Measurements from ENCODE around the gene COL11A2. TPM values are rescaled to one million over a fixed set of nuclear protein-coding genes. Genes with fewer than 3 reads are reported as not detected.

Gene COL11A2
- total and polyA plus RNA-seq, 2 experiments from 2014 or later: 1.6 to 2.7 TPM

- Mint-ChIP-seq H3K4me3 (no peak overlapping the region), H3K36me3 (ENCODE audit: low read depth) (no peaks in the 10 kb centered on the region; the same call in 1 of the 3 replicates), H3K27ac (no peak overlapping the region), H3K27me3 (ENCODE audit: insufficient read depth, low read depth, poor library complexity) (peaks cover 78% of the 10 kb centered on the region), H3K4me1 (peaks cover 31% of the 10 kb centered on the region), H3K9me3 (peaks cover 3% of the 10 kb centered on the region; the same call in 1 of the 3 replicates)
- Histone ChIP-seq H3K36me3 (ENCODE audit: insufficient read depth) (no peaks in the 10 kb centered on the region), H3K79me2 (replicated peaks; ENCODE audit: insufficient read depth) (no peaks in the 10 kb centered on the region), H2AFZ (no peak overlapping the region), H4K20me1 (replicated peaks; ENCODE audit: insufficient read depth) (peaks cover 10% of the 10 kb centered on the region), H3K4me1 (ENCODE audit: insufficient read depth) (peaks cover 32% of the 10 kb centered on the region), H3K4me2 (no peak overlapping the region), H3K4me3 (no peak overlapping the region), H3K9me2 (ENCODE audit: insufficient read depth) (no peaks in the 10 kb centered on the region), H3K27ac (ENCODE audit: low read depth) (no peak overlapping the region), H3K27me3 (ENCODE audit: insufficient read depth) (peaks cover 99% of the 10 kb centered on the region), H3F3A (replicated peaks; ENCODE audit: low read depth) (peaks cover 7% of the 10 kb centered on the region; the same call in 1 of the 2 replicates)
- ATAC-seq: no peak
- DNase-seq (ENCODE audit: low spot score): no peak
- TF ChIP-seq EZH2 (IDR thresholded peaks at IDR 0.05; ENCODE audit: low read depth, unreplicated experiment): no peak
- no peak for TF ChIP-seq CTCF (conservative IDR thresholded peaks at IDR 0.05; ENCODE audit: low read depth in 2 of 2)
- TF ChIP-seq ETS1 (IDR thresholded peaks at IDR 0.05): no peak
- no peak for TF ChIP-seq STAT1 (IDR thresholded peaks at IDR 0.05; ENCODE audit: unreplicated experiment)
- no peak for TF ChIP-seq REST (IDR thresholded peaks at IDR 0.05; ENCODE audit: unreplicated experiment)
- TF ChIP-seq ZNF462 (CRISPR knock-in tag; IDR thresholded peaks at IDR 0.05): no peak
- TF ChIP-seq POLR2AphosphoS5 (IDR thresholded peaks at IDR 0.05; ENCODE audit: low read depth): no peak
- TF ChIP-seq JUNB (IDR thresholded peaks at IDR 0.05; ENCODE audit: unreplicated experiment): no peak
- no peak for TF ChIP-seq CREB1 (CRISPR knock-in tag; IDR thresholded peaks at IDR 0.05; ENCODE audit: low read depth)
- TF ChIP-seq ZNF331 (CRISPR knock-in tag; IDR thresholded peaks at IDR 0.05; ENCODE audit: low read depth): no peak
- TF ChIP-seq NANOG (IDR thresholded peaks at IDR 0.05; ENCODE audit: borderline replicate concordance): no peak
- no peak for TF ChIP-seq ZNF114 (CRISPR knock-in tag; IDR thresholded peaks at IDR 0.05)
- TF ChIP-seq EZH2phosphoT487 (IDR thresholded peaks at IDR 0.05; ENCODE audit: unreplicated experiment): no peak
These were observed 23.9 kb upstream of the COL11A2 start for GRCh38 chr6:33216117-33216649.

All from GM23338 (cell line).